Testis (tissue), 2 donors: ENCODE results near the gene ATP6V1G1.

Experiments
- CTCF ChIP-seq, 3 experiments: fragments of 450-650 bp in 2 of 3; fragments of 200-600 bp in 1 of 3; sonication (generic) in 1 of 3; IDR thresholded peaks; one replicate each; pipeline ENCODE4 v1.5.1; 2016 to 2019; ENCODE audit warnings: antibody characterized with exemption in 3 of 3, mild to moderate bottlenecking in 2 of 3, moderate library complexity in 1 of 3
- POLR2A ChIP-seq: fragments of 450-650 bp; IDR thresholded peaks from one replicate; pipeline ENCODE4 v1.6.1; 2017; ENCODE audit warnings: antibody characterized with exemption, mild to moderate bottlenecking, moderate library complexity

DNA sequence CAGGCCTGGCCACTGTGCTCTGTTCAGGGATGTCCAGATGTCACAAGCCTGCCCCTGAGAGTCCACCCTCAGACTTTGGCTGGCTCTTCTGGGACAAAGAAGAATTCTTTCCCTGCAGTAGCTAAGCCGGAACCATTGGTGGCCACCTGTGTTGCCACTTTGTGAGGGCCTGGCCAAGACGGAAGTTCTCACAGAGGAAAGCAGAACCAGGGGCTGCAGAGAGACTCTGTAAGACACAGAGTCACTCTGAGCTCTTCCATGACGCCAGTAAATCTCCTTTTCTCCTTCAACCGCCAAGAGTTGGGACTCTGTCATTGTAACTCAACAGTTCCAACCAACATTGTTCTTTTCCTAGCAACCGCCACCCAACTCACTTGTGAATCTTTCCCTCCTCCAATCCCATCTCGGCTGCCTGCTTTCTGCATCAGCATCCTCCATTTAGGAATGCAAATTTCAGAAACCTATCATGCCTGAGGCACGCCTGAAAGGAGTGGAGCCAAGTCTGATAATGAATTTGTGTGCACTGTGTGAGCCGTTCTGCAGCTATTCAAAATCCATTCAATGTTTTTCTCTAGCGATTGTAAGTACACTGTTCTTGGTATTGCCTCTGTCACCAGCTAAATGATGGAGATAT lies 37.8 kb upstream of the ATP6V1G1 start:
- TF ChIP-seq CTCF (IDR thresholded peaks at IDR 0.05) (no peak), POLR2A (no peak)
